GM18868 (cell line): ENCODE data around the gene GRAMD1B.
"Not testable (repeated sequence)": the region's sequence is repeated elsewhere in the genome, so short reads cannot be mapped to it uniquely, and the experiment has no call there.

Source experiments
- ATAC-seq: cut with Tn5 transposase; IDR thresholded peaks from one replicate; pipeline ENCODE4 v1.9.1; 2021; ENCODE audit warnings: mild to moderate bottlenecking, moderate library complexity; ENCODE audit not compliant: unreplicated experiment

GRAMD1B gene

DNA sequence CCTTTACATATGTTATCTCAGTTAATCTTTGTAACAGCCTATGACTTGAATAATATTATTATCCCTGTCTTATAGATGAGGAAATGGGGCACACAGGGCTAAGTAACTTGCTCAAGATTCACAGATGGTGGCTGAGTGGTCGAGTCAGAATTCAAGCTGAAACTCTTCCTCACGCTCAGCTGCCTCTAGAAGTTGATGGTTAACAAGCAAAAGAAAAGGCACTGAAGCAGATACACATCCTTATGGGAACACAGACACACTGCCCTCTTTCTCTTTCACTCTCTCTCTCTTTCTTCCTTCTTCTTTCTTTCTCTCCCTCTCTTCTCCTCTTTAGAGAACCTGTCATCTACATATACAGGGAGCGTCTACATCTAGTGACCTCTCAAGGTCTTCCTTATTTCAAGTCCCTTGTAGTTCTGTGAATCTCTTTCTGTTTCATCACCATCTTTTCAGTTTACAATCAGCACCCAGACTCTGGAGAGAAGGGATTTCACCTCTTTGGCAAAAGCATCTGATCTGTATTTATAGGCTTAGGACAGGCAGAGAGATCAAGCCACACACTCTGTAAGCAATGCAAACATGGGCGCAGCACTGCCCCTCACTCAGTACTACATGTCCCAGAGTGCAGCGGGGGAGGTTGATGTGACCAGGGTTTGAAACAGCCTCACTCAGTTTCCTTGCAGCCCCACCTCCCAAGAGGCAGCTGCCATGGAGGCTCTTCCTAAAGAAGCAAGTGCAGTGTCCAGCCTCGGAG, 75.7 kb downstream of the GRAMD1B start:
- ATAC-seq, result peak; percentile 70

DNA sequence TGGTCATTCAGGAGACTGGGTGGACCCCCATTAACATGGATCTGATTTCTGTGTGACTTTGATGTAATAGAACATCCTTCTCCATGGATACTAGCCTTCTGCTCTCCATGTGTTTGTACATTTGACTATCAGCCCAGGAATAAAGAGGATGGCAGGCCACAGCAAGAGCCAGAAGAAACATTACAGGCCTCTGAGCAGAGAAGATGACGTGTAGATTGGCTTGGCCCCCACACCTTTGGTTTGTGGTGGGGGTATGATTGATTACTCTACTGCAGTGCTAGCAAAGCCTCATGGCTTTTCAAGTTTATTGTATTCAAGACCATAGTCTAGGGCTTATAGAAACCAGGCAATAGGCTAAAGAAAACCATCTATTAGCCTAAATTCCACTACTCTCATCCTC, 77.0 kb downstream of the GRAMD1B start:
- ATAC-seq, result no peak

DNA sequence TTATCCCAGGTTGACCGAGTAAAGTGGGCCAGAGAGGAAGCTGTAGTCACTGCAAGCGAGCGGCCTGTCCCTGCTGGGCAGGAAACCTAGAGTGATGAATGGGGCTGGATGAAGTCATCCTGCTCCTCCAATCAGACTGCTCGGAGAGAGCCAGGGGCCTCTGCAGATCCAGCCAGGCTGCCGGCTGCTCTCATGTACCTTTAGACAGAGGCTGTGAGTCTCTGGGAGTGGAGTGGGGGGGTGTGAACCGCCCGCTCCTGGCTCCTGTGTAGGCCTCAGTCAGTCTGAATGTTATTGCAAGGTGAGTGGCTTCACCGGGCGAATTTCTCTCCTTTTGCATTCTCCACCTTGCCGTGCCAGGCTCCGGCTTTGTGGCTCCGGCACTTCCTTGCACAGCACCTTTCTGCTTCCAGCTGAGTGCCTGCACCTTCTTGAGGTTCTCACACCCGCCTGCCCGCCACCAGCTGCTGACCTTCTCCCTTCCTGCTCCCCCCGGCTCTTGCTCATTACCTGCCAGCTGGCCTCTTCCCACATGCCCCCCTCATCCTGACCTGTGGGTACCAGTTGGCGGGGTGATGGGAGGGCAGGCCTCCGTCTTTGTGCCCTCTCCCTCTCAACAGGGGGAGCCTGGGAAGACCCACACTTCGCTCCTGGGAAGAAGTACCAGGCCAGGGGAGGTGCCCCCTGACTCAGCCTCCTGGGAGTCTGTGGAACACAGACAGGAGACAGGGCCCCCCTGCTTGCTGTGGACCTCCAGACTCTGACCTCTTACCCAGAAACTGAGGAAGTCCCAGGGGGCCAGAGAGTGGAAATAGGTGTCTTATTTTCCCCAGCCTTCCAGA, 79.9 kb downstream of the GRAMD1B start:
- ATAC-seq, result no peak

DNA sequence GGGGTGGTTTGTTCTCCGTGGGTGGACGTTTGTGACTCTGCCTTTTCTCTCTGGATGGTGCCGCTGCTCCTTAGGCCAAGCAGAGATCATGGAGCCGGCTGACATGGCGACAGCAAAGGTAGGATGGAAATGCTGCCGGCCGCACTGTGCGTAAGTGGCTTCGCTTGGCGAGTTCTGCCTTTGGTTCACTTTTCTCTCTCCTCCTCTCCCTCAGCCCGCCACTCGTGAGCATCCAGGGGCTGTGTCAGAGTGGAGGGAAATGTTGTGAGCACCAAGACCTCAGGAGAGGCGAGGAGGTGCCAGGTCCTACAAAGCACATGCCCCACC, 80.5 kb downstream of the GRAMD1B start:
- no peak for ATAC-seq

DNA sequence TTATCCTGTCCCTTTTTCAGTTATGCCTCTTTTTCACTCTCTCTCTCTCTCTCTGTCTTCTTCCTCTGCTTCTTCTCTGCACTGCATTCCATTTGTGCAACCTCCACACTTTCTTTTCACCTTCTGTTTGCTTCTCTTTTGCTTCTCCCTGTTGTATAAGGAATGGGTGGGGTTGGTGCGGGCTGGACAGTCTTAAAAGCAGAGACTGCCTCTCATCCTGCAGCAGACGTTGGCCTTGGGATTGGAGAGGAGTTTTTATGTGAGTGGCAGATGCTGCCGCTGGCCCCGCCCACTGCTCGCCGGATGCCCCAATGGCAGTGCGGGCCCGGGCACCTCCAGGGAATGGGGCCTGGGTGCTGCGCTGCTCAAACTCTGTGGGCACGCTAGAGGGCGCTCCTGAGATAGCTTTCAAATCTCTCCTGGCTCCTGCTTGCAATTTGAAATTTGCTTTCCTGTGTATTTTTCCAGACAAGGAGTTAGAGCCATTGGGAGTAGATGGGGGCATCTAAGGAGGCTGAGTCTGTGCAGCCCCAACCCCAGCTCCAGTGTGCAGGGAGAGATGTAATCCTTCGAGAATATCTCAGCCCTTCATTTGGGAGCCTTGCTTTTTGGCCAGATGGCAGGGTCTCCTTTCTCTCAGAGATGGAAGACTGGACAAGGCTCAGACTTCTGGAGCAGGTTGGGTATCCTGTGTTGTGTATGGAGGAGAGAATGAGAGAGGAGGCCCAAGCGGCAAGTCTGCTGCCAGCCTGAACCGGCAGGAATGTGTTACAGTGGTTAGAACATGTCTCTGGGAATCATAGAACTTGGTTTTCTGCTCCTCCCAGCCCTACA, 81.2 kb downstream of the GRAMD1B start:
- peak; percentile 91 for ATAC-seq

DNA sequence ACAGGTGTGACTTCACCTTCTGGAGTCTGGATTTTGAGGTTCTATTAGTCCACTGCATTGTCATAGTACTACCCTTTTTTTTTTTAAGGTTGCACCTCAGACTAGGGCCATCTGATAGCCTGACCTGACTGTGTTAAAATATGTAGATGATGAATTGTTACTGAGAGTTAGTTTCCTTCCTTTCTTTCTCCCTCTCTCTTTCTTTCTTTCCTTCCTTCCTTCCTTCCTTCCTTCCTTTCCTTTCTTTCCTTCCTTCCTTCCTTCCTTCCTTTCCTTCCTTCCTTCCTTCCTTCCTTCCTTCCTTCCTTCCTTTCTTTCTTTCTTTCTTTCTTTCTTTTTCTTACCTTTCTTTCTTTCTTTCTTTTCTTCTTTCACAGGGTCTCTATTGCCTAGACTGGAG, 83.2 kb downstream of the GRAMD1B start:
- not testable (repeated sequence) for ATAC-seq

DNA sequence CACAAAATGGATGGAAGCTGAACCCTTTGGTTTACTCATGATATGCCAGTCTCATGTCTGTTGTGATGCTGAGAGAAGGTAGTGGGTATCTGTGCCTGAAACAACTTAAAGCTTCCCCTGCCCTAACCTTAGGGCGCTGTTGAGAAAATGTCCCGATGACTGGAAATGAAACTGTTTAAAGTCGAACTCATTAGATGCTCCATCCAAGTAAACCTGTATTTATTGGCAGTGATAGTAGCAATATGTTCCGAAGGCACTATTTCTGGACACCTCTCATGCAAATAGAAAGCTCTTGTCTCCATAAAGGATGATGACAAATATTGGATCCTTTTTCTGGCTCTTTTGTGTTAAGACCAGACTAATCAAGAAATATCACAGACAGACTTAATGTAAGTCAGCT, 86.2 kb downstream of the GRAMD1B start:
- no peak for ATAC-seq

DNA sequence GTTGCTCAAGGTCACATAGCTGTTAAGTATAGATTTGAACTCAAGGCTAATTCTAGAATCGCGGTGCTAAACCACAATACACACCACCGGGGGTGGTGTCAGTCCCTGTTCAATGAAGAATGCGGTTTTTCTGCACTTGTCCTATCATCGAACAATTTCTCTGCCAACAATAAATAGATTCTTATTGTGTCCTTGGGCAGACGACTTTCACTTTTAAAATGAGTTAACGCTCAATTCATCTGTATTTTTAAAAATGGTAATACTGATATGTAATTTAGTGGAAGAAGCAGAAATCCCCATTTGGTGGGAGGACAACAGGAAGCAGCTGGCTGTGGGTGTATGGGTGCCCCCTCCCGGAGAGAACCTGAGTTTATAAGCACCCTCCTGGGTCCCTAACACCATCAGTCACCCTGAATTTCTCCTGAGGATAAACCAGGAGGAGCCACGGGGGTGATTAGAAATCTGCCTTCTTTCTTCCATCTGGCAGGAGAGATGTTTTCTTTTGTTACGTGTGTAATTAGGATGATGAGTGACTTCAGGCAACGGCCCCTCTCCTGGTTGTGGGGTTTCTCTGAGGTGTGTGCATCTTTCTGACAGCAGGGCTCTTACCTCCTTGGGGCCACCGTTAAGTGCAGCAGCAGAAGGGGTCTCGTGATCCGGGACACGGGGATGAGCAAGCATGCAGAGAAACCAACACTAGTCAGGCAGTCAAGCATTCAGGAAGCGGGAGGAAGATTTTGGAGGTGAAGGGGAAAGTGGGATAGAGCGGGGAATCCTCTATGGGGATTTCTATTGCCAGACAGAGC, 87.7 kb downstream of the GRAMD1B start:
- peak; percentile 60 for ATAC-seq

DNA sequence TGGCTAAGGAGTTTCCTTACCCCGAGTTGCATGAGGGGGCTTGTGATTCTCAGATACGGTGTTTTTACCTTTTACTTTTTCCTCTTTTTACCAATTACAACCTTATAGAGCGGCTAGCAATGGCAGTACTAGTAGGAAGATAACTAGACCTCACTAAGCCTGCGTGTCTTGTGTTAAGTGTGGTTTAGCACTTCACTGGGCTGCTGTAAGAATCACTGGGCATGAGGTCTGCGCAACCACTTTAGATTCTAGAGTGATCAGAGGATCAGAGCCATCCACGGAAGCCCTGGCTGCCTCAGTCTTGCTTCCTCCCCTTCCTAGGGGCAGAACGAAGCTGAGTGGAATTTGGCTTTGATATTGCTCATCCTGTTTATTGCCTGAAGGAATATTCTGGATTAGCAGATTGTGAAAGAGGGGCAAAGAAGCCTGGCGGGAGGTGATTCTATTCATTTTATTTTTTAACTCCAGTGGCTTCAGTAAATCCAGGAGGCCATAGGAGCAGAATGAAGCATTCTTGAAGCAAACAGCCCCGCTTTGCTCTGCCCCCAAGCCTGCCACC, 88.5 kb downstream of the GRAMD1B start:
- ATAC-seq, result peak; percentile 75

DNA sequence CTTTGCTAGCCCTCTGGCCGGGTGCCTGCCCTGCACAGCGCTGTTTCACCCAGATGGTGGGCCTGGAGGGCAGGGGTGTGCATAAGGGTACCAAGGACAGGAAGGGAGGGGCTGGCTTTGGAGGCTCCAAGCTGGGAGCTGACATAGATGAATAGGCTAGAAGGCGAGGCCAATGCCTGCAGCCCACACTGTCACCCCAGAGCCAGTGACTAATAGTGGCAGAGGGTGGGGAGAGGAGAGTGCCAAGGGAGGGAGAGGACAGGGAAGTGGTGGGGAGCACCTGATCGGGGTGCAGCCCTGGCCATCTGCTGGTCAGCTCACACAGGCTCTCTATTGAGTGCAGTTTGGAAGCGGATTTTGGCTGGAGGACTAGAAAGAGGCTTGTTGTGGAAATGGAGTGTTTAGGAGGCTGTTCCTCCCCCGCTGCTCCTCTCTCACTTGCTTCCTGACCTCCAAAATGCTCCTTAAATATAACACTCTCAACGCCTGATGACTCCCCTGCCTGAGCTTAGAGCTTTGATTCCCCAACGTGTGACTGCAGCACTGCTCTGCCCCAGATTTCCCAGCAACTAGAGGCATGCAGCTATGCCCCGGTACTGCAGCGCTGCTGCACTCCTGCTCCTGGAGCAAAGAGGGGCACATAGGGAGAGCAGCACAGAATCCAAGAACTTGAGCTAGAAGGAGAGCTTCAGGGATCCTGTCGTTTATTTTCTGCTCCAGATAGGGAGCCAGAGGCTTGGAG, 89.2 kb downstream of the GRAMD1B start:
- no peak for ATAC-seq

DNA sequence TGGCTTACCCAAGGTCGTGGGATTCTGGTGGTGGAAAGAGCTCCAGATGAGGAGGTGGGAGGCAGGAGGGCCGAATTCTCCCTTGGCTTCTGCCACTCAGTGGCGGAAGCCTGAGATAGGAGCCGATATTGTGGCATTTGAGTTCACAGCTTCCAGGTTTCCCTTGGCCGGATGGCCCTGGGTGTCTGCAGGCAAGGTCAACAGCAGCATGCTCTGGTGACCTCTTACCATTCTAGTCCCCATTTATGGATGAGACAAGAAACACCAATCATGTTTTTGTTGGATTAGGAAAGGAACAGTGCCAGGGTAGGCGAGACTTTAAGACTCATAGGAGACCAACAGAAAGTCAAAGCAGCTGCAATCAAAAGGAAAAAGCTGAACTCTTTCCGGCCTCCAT, 89.7 kb downstream of the GRAMD1B start:
- no peak for ATAC-seq

DNA sequence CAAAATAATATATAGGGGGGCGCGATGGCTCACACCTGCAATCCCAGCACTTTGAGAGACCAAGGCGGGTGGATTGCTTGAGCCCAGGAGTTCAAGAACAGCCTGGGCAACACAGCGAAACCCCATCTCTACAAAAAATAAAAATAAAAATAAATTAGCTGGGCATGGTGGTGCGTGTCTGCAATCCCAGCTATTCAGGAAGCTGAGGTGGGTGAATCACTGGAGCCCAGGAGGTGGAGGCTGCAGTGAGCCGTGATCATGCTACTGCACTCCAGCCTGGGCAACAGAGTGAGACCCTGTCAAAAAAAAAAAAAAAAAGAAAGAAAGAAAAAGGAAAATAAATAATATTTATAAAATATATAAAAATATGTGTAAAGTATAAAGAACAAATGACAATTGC, 90.4 kb downstream of the GRAMD1B start:
- not testable (repeated sequence) for ATAC-seq

DNA sequence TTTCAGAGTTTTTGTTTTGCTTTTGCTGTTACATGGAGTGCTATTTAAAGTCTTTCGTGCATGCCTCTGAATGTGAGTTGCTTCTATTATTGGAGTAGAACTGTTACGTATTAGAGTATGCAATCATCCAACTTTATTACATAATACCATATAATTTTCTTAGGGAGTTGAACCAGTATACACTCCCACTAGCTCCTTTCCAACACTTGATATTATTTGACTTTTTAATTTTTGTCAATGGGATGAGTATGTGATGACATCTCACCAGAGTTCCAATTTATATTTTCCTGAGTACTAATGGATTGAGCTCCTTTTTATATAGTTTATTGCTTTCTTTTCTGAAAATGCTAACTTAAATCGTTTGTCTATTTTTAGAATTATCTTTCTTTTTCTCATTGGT, 90.9 kb downstream of the GRAMD1B start:
- ATAC-seq, result no peak

DNA sequence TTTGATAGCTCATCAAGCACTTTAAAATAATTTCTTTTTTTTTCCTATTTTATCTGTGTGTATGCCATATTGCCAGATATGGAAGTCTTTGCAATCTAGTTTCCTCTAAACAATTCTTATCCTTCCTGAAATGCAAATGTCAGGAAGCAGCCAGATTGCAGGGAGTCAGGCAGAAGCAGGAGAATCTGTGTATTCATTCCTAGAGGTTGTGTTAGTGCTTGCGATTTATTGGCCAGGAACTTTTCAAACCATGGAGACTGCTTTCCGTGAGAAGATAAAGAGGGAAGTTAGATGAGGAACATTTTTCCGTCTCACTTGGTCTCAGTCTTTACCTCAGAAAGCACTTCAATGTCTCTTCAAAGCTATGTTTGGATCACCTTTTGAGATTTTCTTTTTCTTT, 91.9 kb downstream of the GRAMD1B start:
- ATAC-seq, result no peak

DNA sequence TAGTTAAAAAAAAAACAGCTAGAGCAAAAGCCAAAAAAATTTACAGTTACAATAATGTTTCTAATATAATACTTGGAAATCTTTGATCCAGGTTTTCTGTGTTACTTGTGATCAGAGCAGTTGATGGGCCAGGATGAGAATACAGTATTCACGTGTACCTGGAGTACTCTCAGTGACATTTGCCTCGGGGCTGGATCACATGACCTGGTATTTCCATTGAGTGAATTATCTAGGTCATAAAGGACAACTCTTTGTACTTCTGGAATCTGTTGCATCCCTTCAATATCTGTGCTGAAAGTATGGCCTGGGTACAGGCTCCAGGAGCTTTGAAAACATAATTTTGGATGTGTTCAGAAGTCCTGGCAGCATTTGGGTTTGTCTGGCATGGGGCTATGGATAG, 93.5 kb downstream of the GRAMD1B start:
- ATAC-seq, result no peak

DNA sequence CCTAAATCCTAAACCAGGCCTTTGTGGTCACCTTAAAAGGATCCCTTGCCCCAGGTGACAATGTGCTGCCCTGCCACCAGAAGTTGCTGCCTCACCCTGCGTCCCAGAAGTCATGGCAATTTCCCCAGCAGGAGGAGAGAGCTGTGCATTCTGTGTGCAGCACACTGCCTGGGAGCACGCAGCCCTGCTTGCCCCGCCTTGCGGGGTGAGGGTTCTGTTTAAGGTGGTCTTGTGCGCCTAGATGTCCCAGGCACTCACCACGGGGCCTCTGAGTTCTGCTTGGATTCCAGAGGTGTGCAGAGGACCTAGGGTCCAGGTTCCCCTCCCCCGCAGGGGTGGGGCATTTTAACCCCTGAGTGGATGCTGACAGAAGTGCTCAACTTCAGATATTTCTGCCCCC, 95.0 kb downstream of the GRAMD1B start:
- no peak for ATAC-seq

DNA sequence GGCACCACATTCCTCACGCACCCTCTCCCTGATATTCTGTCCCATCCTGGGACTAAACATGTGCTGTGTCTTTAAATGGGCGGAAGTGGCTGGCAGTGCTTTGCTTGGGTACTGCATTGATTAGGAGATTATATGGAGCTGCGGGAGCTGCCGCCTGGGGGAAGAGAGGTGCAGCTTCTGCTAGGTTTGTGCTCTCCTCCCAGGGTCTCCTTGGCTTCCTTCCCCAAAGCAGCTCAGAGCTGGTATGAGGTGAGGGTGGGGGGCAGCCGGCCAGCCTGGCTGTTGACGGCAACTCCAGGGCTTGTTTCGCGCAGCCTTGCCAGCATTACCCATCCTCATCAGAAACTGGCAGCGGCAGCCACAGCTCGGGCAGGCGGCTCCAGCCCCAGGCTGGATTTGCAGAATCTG, 95.4 kb downstream of the GRAMD1B start:
- no peak for ATAC-seq

DNA sequence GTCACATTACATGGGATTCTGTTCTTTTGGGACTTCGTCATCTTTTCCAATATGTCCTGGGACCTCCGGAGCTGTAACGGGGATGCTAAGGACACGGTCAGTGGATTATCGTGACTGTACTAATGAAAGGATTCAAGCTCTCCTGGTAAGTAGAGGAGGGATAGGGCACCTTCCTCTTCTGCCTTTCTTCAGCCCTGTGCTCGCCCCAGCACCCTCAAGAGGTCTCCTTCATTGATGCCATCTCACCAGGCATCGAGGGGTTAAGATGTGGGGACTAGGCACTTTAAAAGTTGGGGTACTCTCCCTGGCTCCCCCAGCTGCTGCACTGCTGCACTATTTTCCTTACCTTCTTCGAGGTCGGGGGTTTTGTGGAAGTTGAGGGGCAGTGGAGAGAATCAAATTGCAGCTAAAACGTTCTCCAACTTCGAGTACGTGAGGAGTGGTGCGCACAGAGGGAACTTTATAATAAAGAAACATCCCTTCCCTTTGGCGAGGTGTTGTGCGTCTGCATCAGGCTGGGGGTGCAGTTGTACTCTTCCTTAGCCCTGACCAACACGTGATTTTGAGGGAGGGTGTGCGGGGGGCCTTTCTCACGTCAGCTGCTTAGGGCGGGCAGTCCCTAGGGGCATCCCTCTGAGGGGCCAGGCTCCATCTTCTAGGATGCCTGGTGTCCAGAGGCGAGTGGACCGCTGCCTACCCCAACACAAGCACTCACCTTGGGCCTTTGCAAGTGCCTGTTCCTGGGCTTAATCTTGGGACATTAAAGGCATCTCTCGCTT, 96.1 kb downstream of the GRAMD1B start:
- no peak for ATAC-seq

DNA sequence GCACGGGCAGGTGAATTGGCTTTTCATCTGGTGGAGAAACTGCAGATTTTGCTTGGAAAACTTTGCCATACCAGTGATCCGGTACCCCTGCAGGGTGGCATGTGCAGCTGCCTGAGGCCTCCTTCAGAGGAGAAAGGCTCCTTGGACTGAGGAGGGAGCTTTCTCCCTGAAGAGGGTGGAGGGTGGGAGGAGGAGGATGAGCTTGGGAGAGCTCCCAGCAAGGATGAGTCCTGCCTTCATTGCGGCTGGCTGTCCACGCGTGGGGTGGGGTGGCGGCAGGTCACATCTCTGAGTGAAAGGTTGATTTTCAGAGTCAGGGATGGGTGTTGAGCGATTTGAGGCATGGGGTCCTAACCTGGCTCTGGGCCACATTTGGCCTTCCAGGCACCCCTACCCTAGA, 96.8 kb downstream of the GRAMD1B start:
- ATAC-seq, result no peak
